ENCODE results near the gene ARHGEF4.

Gene ARHGEF4

GRCh38 chr2:130834931-130835765, 1.6 kb upstream of the ARHGEF4 start:
- no peak for DNase-seq

GRCh38 chr2:130835766-130836015, 1.0 kb upstream of the ARHGEF4 start:
- no peak for DNase-seq

GRCh38 chr2:130837175-130837810, 579 bp downstream of the ARHGEF4 start:
- no peak for DNase-seq

GRCh38 chr2:130837811-130838565, 1.3 kb downstream of the ARHGEF4 start:
- no peak for DNase-seq

GRCh38 chr2:130839011-130839780, 2.5 kb downstream of the ARHGEF4 start:
- DNase-seq: no peak

GRCh38 chr2:130840506-130840905, 3.8 kb downstream of the ARHGEF4 start:
- DNase-seq: no peak

GRCh38 chr2:130841741-130842365, 5.1 kb downstream of the ARHGEF4 start:
- DNase-seq: no peak

- no peak for DNase-seq
Observed at GRCh38 chr2:130842770-130843169, 6.1 kb downstream of the ARHGEF4 start.

GRCh38 chr2:130843321-130843985, 6.7 kb downstream of the ARHGEF4 start:
- no peak for DNase-seq

GRCh38 chr2:130844161-130844560, 7.4 kb downstream of the ARHGEF4 start:
- no peak for DNase-seq

GRCh38 chr2:130845505-130846085, 8.9 kb downstream of the ARHGEF4 start:
- no peak for DNase-seq

GRCh38 chr2:130846233-130846632, 9.5 kb downstream of the ARHGEF4 start:
- no peak for DNase-seq

GRCh38 chr2:130846686-130847375, 10.1 kb downstream of the ARHGEF4 start:
- DNase-seq: no peak

- no peak for DNase-seq
Observed at GRCh38 chr2:130847776-130848525, 11.2 kb downstream of the ARHGEF4 start.

GRCh38 chr2:130848526-130849210, 12.0 kb downstream of the ARHGEF4 start:
- no peak for DNase-seq

GRCh38 chr2:130849896-130850787, 13.4 kb downstream of the ARHGEF4 start:
- DNase-seq: no peak

- no peak for DNase-seq
Observed at GRCh38 chr2:130850788-130851623, 14.3 kb downstream of the ARHGEF4 start.

Data from stimulated activated CD4-positive, alpha-beta T cell treated with anti-CD3 and anti-CD28 coated beads, Interleukin-4, amount 100 ng/mL, for 24 hours (primary cell).